K562 (cell line): ENCODE measurements around the gene PAGE1. TPM values are rescaled to one million over a fixed set of nuclear protein-coding genes. Genes with fewer than 3 reads are reported as not detected.

Experiments
- ATAC-seq: fragments of 200-7000 bp; cut with Tn5 transposase; 3 replicates; pipeline ENCODE4 v1.9.1; 2020; ENCODE audit warnings: moderate library complexity
- BruUV-seq: library from RNA; stranded (reverse); fragments of 400-500 nt; replicated peaks from 2 replicates; lab custom pipeline; 2021; lab: Mats Ljungman, UMichigan
- CTCF ChIA-PET: fragments of 300-600 bp; formaldehyde crosslinking; extraction: SDS; loops from one replicate; lab custom pipeline; 2021; ENCODE audit warnings: low intra/inter-chr PET ratio; lab: Yijun Ruan, JAX
- POLR2A ChIA-PET: fragments of 300-600, 350-650 bp; sonication (Branson Sonifier 250); formaldehyde crosslinking; extraction: SDS; loops from one replicate; lab custom pipeline; 2021; ENCODE audit warnings: antibody characterized with exemption, inconsistent platforms; lab: Yijun Ruan, JAX
- DNase-seq, 4 experiments: peaks; one replicate each; pipeline versions ENCODE4 v3.0.0 to v3.0.0-alpha.2; 2011 to 2018; ENCODE audit warnings: low spot score in 3 of 4, mixed read lengths in 3 of 4; ENCODE audit errors: extremely low read depth in 1 of 4
- FAIRE-seq: peaks from 2 replicates; lab custom pipeline; 2011; peaks lifted over from hg19 to GRCh38; lab: Jason Lieb, UNC
- H2AFZ ChIP-seq: 2 replicates; pipeline ENCODE4 v1.6.0; 2011; ENCODE audit warnings: low read depth, low read length, control low read depth, inconsistent platforms
- H3K27ac ChIP-seq: fragments of 200-600 bp; 3 replicates; pipeline ENCODE4 v1.8.0; 2011; ENCODE audit warnings: low read depth, mild to moderate bottlenecking, control low read depth, inconsistent platforms, low read length, moderate library complexity, mixed read lengths; ENCODE audit errors: extremely low read depth
- H3K27me3 ChIP-seq, 2 experiments: fragments of 300-600 bp in 1 of 2; 2 replicates in 1 of 2; 3 replicates in 1 of 2; pipeline versions ENCODE4 v1.6.0 to v1.8.0; 2011; ENCODE audit warnings: inconsistent platforms in 2 of 2, low read length in 2 of 2, mild to moderate bottlenecking in 1 of 2, mixed read lengths in 1 of 2, moderate library complexity in 1 of 2; ENCODE audit not compliant: control insufficient read depth in 2 of 2, insufficient read depth in 2 of 2
- H3K36me3 ChIP-seq: fragments of 300-600 bp; 3 replicates; pipeline ENCODE4 v1.8.0; 2011; ENCODE audit warnings: mild to moderate bottlenecking, low read length, inconsistent platforms; ENCODE audit not compliant: control insufficient read depth, insufficient read depth
- H3K4me1 ChIP-seq, 2 experiments: fragments of 200-600 bp in 1 of 2; replicated peaks in 1 of 2; 2 replicates in 1 of 2; 3 replicates in 1 of 2; pipeline versions ENCODE4 v1.5.1 to v1.8.0; 2011; ENCODE audit warnings: inconsistent platforms in 2 of 2, low read length in 2 of 2, mild to moderate bottlenecking in 1 of 2, mixed read lengths in 1 of 2, moderate library complexity in 1 of 2; ENCODE audit not compliant: control insufficient read depth in 2 of 2, insufficient read depth in 2 of 2
- H3K4me2 ChIP-seq: 2 replicates; pipeline ENCODE4 v1.6.1; 2011; ENCODE audit warnings: low read length, control low read depth, inconsistent platforms, mixed read lengths; ENCODE audit not compliant: insufficient read depth
- H3K4me3 ChIP-seq: fragments of 200-600 bp; sonication (generic), shearing (Covaris generic); 2 replicates; pipeline ENCODE4 v1.5.1; 2016; ENCODE audit warnings: control low read depth, inconsistent platforms
- H3K79me2 ChIP-seq: fragments of 200-600 bp; 3 replicates; pipeline ENCODE4 v1.8.0; 2011; ENCODE audit warnings: low read length, inconsistent platforms; ENCODE audit not compliant: control insufficient read depth, insufficient read depth
- H3K9ac ChIP-seq, 2 experiments: 2 replicates each; pipeline versions ENCODE4 v1.6.0 to v1.6.1; 2011; ENCODE audit warnings: low read depth in 2 of 2, low read length in 2 of 2, control low read depth in 1 of 2, inconsistent platforms in 1 of 2, mild to moderate bottlenecking in 1 of 2, mixed read lengths in 1 of 2; ENCODE audit not compliant: insufficient read depth in 1 of 2
- H3K9me1 ChIP-seq: one replicate; pipeline ENCODE4 v1.6.0; 2011; ENCODE audit warnings: inconsistent platforms, mild to moderate bottlenecking, low read length, moderate library complexity; ENCODE audit not compliant: control insufficient read depth, insufficient read depth
- H3K9me3 ChIP-seq: replicated peaks from 2 replicates; pipeline ENCODE4 v1.5.1; 2011; ENCODE audit warnings: low read depth, low read length, inconsistent platforms; ENCODE audit not compliant: control insufficient read depth, insufficient read depth
- H4K20me1 ChIP-seq: replicated peaks from 2 replicates; pipeline ENCODE4 v1.6.1; 2011; ENCODE audit warnings: low read length, inconsistent platforms, mixed read lengths; ENCODE audit not compliant: control insufficient read depth, insufficient read depth
- CEBPB ChIP-seq: fragments of 450-650 bp; IDR thresholded peaks from 2 replicates; pipeline ENCODE4 v1.6.1; 2016; ENCODE audit warnings: missing genetic modification characterization, missing compliant biosample characterization
- CREB1 ChIP-seq, 2 experiments: sonication (generic) in 1 of 2; formaldehyde crosslinking in 1 of 2; IDR thresholded peaks; 2 replicates each; pipeline versions ENCODE4 v1.6.1 to v1.8.0; 2012 to 2022; ENCODE audit warnings: inconsistent platforms in 1 of 2, mild to moderate bottlenecking in 1 of 2, missing genetic modification reagents in 1 of 2, moderate library complexity in 1 of 2
- CREM ChIP-seq: IDR thresholded peaks from 2 replicates; pipeline ENCODE4 v1.6.1; 2014; ENCODE audit warnings: antibody characterized with exemption, low read depth
- ETV1 ChIP-seq: fragments of 450-650 bp; conservative IDR thresholded peaks from 2 replicates; pipeline ENCODE4 v1.6.1; 2016; ENCODE audit warnings: missing genetic modification characterization, control low read depth, low read depth, missing compliant biosample characterization
- KDM5B ChIP-seq: fragments of 200-600 bp; sonication (generic); IDR thresholded peaks from 2 replicates; pipeline ENCODE4 v1.6.1; 2012; ENCODE audit warnings: low read depth, mild to moderate bottlenecking, moderate library complexity, low read length, control low read depth, inconsistent platforms; ENCODE audit not compliant: insufficient replicate concordance
- L3MBTL2 ChIP-seq: fragments of 450-650 bp; IDR thresholded peaks from 2 replicates; pipeline ENCODE4 v1.6.1; 2016; ENCODE audit warnings: mild to moderate bottlenecking, moderate library complexity
- MBD2 ChIP-seq: sonication (generic); IDR thresholded peaks from 2 replicates; pipeline ENCODE4 v1.6.1; 2016; ENCODE audit warnings: low read depth, borderline replicate concordance
- RBM22 ChIP-seq: fragments of 200-400 bp; formaldehyde crosslinking; IDR thresholded peaks from 2 replicates; pipeline ENCODE4 v1.6.1; 2018; ENCODE audit warnings: low read length, low read depth; ENCODE audit not compliant: poor library complexity, severe bottlenecking
- TCF7L2 ChIP-seq: fragments of 150-350 bp; IDR thresholded peaks from 2 replicates; pipeline ENCODE4 v1.6.1; 2016; ENCODE audit warnings: low read depth, mild to moderate bottlenecking, low read length, moderate library complexity
- ZNF212 ChIP-seq: fragments of 450-650 bp; formaldehyde crosslinking; IDR thresholded peaks from 2 replicates; pipeline ENCODE4 v1.4.0; 2020; ENCODE audit warnings: mild to moderate bottlenecking
- in situ Hi-C: fragments of 300-500 bp; cut with MboI; formaldehyde crosslinking; loops from 4 replicates; pipeline ENCODE4 v1.15.0; 2018; ENCODE audit warnings: inconsistent platforms, mixed read lengths
- intact Hi-C: fragments of 100-400 bp; cut with micrococcal nuclease; formaldehyde crosslinking; loops from 2 replicates; pipeline ENCODE4 v1.14.2; 2022
- polyA plus RNA-seq, 8 experiments: library from polyadenylated mRNA; depleted of rRNA in 4 of 8; stranded (reverse) in 5 of 8; unstranded in 3 of 8; fragments of >200 nt; fragmentation: Nextera tagmentation in 2 of 8; fragmentation: Illumina TruSeq in 1 of 8; extraction: Ambion mirVana in 2 of 8; extraction: Trizol in 1 of 8; gene quantifications; 2 replicates each; pipeline versions ENCODE4 v1.2.1 to v1.2.3, GENCODE V29; 2011 to 2014; ENCODE audit warnings: inconsistent platforms in 1 of 8, missing spikeins in 1 of 8
- total RNA-seq, 7 experiments: library from RNA; depleted of rRNA in 6 of 7; stranded (reverse); fragments of >200 nt in 6 of 7; fragmentation: Illumina TruSeq in 2 of 7; extraction: Trizol in 2 of 7; gene quantifications; 2 replicates each; pipeline versions ENCODE4 v1.2.1 to v1.2.3, GENCODE V29; 2011 to 2021; ENCODE audit warnings: low replicate concordance in 1 of 7
- TF ChIP-seq, protein P1 (sequence below): fragments of 450-650 bp; IDR thresholded peaks from 2 replicates; pipeline ENCODE4 v1.6.1; 2017; ENCODE audit warnings: antibody characterized with exemption, mild to moderate bottlenecking
- TF ChIP-seq, protein P2 (sequence below), 2 experiments: fragments of 450-650 bp in 1 of 2; sonication (generic) in 1 of 2; formaldehyde crosslinking in 1 of 2; IDR thresholded peaks in 1 of 2; conservative IDR thresholded peaks in 1 of 2; 2 replicates each; pipeline versions ENCODE4 v1.6.1 to v1.8.1; 2016 to 2023; ENCODE audit warnings: mild to moderate bottlenecking in 2 of 2, moderate library complexity in 2 of 2, inconsistent platforms in 1 of 2, missing genetic modification reagents in 1 of 2
- TF ChIP-seq, protein P3 (sequence below): sonication (generic); formaldehyde crosslinking; IDR thresholded peaks from 2 replicates; pipeline ENCODE4 v1.8.0; 2022; ENCODE audit warnings: mild to moderate bottlenecking, missing genetic modification reagents
- TF ChIP-seq, protein P4 (sequence below): fragments of 450-650 bp; conservative IDR thresholded peaks from 2 replicates; pipeline ENCODE4 v1.6.1; 2016; ENCODE audit warnings: missing genetic modification characterization, low read depth, mild to moderate bottlenecking, control low read depth, missing compliant biosample characterization

PAGE1 gene
- total and polyA plus RNA-seq, 9 of the 15 experiments (the other 6 are each of a cell fraction or from before 2014, with no cell fraction given): 43.5 to 520 (median 123) TPM

DNA sequence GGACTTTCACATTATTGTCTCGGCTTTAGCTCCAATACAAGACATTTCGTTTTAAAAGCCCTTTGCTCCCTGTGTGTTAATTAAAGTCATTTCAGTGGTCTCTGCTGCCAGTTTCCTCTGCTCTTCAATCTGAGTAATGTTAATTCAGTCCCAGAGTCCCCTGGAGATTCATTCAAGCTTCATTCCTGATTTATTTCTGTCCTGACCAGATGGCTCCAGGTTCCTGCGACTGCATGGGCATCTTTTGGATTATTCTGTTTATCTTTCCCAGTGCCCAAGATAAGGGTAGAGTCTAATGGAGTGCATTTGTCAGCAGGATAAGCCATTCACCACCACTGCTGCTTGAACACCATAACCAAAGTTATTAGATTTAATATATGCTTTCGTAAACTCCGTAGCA lies 6.1 kb upstream of the PAGE1 start (continued):
- TF ChIP-seq, protein P1, sequence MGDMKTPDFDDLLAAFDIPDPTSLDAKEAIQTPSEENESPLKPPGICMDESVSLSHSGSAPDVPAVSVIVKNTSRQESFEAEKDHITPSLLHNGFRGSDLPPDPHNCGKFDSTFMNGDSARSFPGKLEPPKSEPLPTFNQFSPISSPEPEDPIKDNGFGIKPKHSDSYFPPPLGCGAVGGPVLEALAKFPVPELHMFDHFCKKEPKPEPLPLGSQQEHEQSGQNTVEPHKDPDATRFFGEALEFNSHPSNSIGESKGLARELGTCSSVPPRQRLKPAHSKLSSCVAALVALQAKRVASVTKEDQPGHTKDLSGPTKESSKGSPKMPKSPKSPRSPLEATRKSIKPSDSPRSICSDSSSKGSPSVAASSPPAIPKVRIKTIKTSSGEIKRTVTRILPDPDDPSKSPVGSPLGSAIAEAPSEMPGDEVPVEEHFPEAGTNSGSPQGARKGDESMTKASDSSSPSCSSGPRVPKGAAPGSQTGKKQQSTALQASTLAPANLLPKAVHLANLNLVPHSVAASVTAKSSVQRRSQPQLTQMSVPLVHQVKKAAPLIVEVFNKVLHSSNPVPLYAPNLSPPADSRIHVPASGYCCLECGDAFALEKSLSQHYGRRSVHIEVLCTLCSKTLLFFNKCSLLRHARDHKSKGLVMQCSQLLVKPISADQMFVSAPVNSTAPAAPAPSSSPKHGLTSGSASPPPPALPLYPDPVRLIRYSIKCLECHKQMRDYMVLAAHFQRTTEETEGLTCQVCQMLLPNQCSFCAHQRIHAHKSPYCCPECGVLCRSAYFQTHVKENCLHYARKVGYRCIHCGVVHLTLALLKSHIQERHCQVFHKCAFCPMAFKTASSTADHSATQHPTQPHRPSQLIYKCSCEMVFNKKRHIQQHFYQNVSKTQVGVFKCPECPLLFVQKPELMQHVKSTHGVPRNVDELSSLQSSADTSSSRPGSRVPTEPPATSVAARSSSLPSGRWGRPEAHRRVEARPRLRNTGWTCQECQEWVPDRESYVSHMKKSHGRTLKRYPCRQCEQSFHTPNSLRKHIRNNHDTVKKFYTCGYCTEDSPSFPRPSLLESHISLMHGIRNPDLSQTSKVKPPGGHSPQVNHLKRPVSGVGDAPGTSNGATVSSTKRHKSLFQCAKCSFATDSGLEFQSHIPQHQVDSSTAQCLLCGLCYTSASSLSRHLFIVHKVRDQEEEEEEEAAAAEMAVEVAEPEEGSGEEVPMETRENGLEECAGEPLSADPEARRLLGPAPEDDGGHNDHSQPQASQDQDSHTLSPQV: no peak
- TF ChIP-seq TCF7L2 (no peak), RBM22 (no peak), ZNF212 (CRISPR knock-in tag) (no peak), L3MBTL2 (no peak), KDM5B (no peak), ETV1 (no peak), MBD2 (no peak)

DNA sequence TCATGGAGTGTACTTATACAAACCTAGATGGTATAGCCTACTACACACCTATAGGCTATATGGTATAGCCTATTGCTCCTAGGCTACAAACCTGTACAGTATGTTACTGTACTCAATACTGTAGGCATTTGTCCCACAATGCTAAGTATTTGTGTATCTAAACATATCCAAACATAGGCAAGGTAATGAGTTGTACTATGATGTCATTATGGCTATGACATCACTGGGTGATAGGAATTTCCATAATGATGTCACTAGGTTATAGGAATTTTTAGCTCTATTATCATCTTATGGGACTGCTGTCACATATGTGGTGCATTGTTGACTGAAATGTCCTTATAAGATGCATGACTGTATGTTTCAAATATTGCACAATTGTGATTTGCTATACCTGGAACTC lies 5.5 kb upstream of the PAGE1 start:
- H3K4me3 ChIP-seq: no peak overlapping the region
- no peaks in the 10 kb centered on the region for H3K79me2 ChIP-seq
- H3K4me1 ChIP-seq: no peaks in the 10 kb centered on the region
- no peak for DNase-seq
- no TSS peak for BruUV-seq
- in situ Hi-C loops (no loop called here), intact Hi-C loops (no loop called here)
- no peak for FAIRE-seq
- ATAC-seq: no peak
- H3K9me3 ChIP-seq: no peaks in the 10 kb centered on the region
- H2AFZ ChIP-seq: no peak overlapping the region
- no peaks in the 10 kb centered on the region for H4K20me1 ChIP-seq
- no peak overlapping the region for H3K27ac ChIP-seq
- no peak overlapping the region for H3K4me2 ChIP-seq
- H3K36me3 ChIP-seq: no peaks in the 10 kb centered on the region
- no peak overlapping the region for H3K9ac ChIP-seq
- CTCF ChIA-PET: no interaction called here
- H3K27me3 ChIP-seq: peaks cover 0 to 5% of the 10 kb centered on the region in 2 experiments; a peak in 2 of 5 replicates
- no peaks in the 10 kb centered on the region for H3K9me1 ChIP-seq
- POLR2A ChIA-PET: no interaction called here
- TF ChIP-seq, protein P2, sequence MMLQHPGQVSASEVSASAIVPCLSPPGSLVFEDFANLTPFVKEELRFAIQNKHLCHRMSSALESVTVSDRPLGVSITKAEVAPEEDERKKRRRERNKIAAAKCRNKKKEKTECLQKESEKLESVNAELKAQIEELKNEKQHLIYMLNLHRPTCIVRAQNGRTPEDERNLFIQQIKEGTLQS (IDR thresholded peaks at IDR 0.05): peak; percentile 21; the same call in 1 of the 2 replicates
- TF ChIP-seq, protein P2 (CRISPR knock-in tag; conservative IDR thresholded peaks at IDR 0.05): no peak
- TF ChIP-seq CEBPB (tag) (peak; percentile 44; the same call in 1 of the 2 replicates), CREB1 (IDR thresholded peaks at IDR 0.05) (peak; percentile 22; the same call in 1 of the 2 replicates), CREB1 (CRISPR knock-in tag; IDR thresholded peaks at IDR 0.05) (no peak; the same call in 1 of the 2 replicates), CREM (peak; percentile 39; the same call in 1 of the 2 replicates)
- TF ChIP-seq, protein P3, sequence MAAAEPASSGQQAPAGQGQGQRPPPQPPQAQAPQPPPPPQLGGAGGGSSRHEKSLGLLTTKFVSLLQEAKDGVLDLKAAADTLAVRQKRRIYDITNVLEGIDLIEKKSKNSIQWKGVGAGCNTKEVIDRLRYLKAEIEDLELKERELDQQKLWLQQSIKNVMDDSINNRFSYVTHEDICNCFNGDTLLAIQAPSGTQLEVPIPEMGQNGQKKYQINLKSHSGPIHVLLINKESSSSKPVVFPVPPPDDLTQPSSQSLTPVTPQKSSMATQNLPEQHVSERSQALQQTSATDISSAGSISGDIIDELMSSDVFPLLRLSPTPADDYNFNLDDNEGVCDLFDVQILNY: no peak
- TF ChIP-seq, protein P4, sequence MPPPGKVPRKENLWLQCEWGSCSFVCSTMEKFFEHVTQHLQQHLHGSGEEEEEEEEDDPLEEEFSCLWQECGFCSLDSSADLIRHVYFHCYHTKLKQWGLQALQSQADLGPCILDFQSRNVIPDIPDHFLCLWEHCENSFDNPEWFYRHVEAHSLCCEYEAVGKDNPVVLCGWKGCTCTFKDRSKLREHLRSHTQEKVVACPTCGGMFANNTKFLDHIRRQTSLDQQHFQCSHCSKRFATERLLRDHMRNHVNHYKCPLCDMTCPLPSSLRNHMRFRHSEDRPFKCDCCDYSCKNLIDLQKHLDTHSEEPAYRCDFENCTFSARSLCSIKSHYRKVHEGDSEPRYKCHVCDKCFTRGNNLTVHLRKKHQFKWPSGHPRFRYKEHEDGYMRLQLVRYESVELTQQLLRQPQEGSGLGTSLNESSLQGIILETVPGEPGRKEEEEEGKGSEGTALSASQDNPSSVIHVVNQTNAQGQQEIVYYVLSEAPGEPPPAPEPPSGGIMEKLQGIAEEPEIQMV (tag): no peak
